HepG2 (cell line): ENCODE data around the gene NPB. TPM values are rescaled to one million over a fixed set of nuclear protein-coding genes. Genes with fewer than 3 reads are reported as not detected.

ENCODE experiments used
- ATAD3A ChIP-seq: sonication (generic); formaldehyde crosslinking; IDR thresholded peaks from 2 replicates; pipeline ENCODE4 v1.4.0; 2020; ENCODE audit warnings: missing genetic modification reagents
- CEBPB ChIP-seq: IDR thresholded peaks from 2 replicates; pipeline ENCODE4 v1.6.1; 2011; ENCODE audit warnings: low read depth, low read length, improper control_type of control experiment, borderline replicate concordance
- SRSF9 ChIP-seq: fragments of 200-400 bp; formaldehyde crosslinking; IDR thresholded peaks from 2 replicates; pipeline ENCODE4 v1.6.1; 2018; ENCODE audit warnings: borderline replicate concordance, mild to moderate bottlenecking, low read depth, low read length; ENCODE audit not compliant: insufficient read depth, poor library complexity, severe bottlenecking
- TCF12 ChIP-seq, 2 experiments: fragments of 450-650 bp in 1 of 2; sonication (generic) in 1 of 2; formaldehyde crosslinking in 1 of 2; IDR thresholded peaks; 2 replicates each; pipeline versions ENCODE4 v1.6.1 to v1.8.0; 2017 to 2022; ENCODE audit warnings: antibody characterized with exemption in 1 of 2, mild to moderate bottlenecking in 1 of 2, missing genetic modification reagents in 1 of 2, moderate library complexity in 1 of 2
- ZNF160 ChIP-seq: sonication (generic); formaldehyde crosslinking; IDR thresholded peaks from 2 replicates; pipeline ENCODE4 v1.8.0; 2022; ENCODE audit warnings: mild to moderate bottlenecking, inconsistent platforms, missing genetic modification reagents
- ZNF235 ChIP-seq: sonication (generic); formaldehyde crosslinking; IDR thresholded peaks from 2 replicates; pipeline ENCODE4 v1.8.1; 2023; ENCODE audit warnings: mild to moderate bottlenecking, missing genetic modification reagents, borderline replicate concordance
- ZNF292 ChIP-seq: sonication (generic); formaldehyde crosslinking; IDR thresholded peaks from 2 replicates; pipeline ENCODE4 v1.8.1; 2022; ENCODE audit warnings: mild to moderate bottlenecking, low read depth, missing genetic modification reagents, borderline replicate concordance
- ZNF567 ChIP-seq: sonication (generic); formaldehyde crosslinking; IDR thresholded peaks from 2 replicates; pipeline ENCODE4 v1.8.1; 2023; ENCODE audit warnings: mild to moderate bottlenecking, missing genetic modification reagents, borderline replicate concordance
- polyA plus RNA-seq, 8 experiments: library from polyadenylated mRNA; depleted of rRNA in 3 of 8; stranded (reverse) in 7 of 8; unstranded in 1 of 8; fragments of >200 nt; fragmentation: Illumina TruSeq in 4 of 8; extraction: Trizol in 4 of 8; gene quantifications; 2 replicates each; pipeline versions ENCODE4 v1.2.1 to v1.2.3, GENCODE V29; 2011 to 2016; ENCODE audit warnings: low read depth in 4 of 8, missing spikeins in 1 of 8, mixed read lengths in 1 of 8; ENCODE audit not compliant: insufficient read depth in 1 of 8
- total RNA-seq, 5 experiments: library from RNA; depleted of rRNA; stranded (reverse); fragments of >200 nt; fragmentation: Illumina TruSeq; extraction: Trizol; gene quantifications; 2 replicates each; pipeline ENCODE4 v1.2.3, GENCODE V29; 2016; ENCODE audit warnings: low read depth in 1 of 5
- TF ChIP-seq, protein P1 (sequence below): IDR thresholded peaks from 2 replicates; pipeline ENCODE4 v1.6.1; 2012; ENCODE audit warnings: low read length, improper control_type of control experiment
- TF ChIP-seq, protein P2 (sequence below): sonication (generic); formaldehyde crosslinking; IDR thresholded peaks from 2 replicates; pipeline ENCODE4 v1.4.0; 2020; ENCODE audit warnings: missing genetic modification reagents
- TF ChIP-seq, protein P3 (sequence below): sonication (generic); formaldehyde crosslinking; IDR thresholded peaks from 2 replicates; pipeline ENCODE4 v1.4.0; 2020; ENCODE audit warnings: mild to moderate bottlenecking, missing genetic modification reagents

Gene NPB
- total and polyA plus RNA-seq, 2 of the 13 experiments (the other 11 are each of a cell fraction or from before 2014, with no cell fraction given), result 0.11 to 0.93 TPM

DNA sequence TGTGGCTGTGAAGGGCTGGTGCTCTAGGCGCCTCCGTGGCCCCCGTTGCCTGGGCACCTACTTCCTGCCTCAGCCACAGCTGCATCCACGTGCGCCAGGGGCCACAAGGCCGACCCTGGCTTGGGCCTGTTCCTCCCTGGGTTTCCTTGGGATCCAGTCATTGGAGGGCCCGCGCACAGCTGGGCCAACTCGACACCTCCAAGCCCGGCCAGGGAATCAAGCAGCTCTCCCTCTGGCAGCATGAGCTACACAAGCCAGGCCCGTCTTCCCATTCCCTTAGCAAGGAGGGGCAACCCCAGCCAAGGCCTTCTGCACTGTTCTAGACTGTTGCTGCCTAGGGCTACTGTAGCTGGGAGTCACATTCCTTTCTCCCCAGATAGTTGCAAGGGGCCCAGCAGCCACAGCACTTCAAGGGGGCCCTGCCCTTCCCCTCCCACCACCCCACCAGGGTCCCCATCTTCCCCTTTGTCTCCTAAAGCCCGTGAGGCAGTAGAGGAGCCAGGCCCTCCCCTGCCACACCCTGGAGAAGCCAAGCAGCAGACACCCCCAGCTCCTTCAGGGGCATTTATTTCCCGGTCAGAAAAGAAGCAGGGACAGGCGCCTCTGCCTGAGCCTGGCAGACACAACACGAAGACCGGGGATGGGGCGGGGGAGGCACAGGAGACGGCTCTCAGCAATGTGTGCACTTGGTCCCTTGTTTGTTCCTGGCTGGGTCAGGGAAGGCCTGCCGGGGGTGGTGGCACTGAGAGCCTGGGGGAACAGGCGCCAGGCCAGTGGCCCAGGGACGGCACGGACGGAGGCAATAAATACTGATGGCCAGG, 34.7 kb upstream of the NPB start (continued):
- TF ChIP-seq, protein P1, sequence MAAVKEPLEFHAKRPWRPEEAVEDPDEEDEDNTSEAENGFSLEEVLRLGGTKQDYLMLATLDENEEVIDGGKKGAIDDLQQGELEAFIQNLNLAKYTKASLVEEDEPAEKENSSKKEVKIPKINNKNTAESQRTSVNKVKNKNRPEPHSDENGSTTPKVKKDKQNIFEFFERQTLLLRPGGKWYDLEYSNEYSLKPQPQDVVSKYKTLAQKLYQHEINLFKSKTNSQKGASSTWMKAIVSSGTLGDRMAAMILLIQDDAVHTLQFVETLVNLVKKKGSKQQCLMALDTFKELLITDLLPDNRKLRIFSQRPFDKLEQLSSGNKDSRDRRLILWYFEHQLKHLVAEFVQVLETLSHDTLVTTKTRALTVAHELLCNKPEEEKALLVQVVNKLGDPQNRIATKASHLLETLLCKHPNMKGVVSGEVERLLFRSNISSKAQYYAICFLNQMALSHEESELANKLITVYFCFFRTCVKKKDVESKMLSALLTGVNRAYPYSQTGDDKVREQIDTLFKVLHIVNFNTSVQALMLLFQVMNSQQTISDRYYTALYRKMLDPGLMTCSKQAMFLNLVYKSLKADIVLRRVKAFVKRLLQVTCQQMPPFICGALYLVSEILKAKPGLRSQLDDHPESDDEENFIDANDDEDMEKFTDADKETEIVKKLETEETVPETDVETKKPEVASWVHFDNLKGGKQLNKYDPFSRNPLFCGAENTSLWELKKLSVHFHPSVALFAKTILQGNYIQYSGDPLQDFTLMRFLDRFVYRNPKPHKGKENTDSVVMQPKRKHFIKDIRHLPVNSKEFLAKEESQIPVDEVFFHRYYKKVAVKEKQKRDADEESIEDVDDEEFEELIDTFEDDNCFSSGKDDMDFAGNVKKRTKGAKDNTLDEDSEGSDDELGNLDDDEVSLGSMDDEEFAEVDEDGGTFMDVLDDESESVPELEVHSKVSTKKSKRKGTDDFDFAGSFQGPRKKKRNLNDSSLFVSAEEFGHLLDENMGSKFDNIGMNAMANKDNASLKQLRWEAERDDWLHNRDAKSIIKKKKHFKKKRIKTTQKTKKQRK, result no peak
- TF ChIP-seq ZNF235 (no peak), CEBPB (no peak), ATAD3A (CRISPR knock-in tag) (no peak), SRSF9 (no peak), TCF12 (IDR thresholded peaks at IDR 0.05) (no peak), TCF12 (CRISPR knock-in tag; IDR thresholded peaks at IDR 0.05) (peak; percentile 76), ZNF160 (peak; percentile 45; the same call in 1 of the 2 replicates), ZNF567 (CRISPR knock-in tag) (no peak), ZNF292 (no peak)
- TF ChIP-seq, protein P2, sequence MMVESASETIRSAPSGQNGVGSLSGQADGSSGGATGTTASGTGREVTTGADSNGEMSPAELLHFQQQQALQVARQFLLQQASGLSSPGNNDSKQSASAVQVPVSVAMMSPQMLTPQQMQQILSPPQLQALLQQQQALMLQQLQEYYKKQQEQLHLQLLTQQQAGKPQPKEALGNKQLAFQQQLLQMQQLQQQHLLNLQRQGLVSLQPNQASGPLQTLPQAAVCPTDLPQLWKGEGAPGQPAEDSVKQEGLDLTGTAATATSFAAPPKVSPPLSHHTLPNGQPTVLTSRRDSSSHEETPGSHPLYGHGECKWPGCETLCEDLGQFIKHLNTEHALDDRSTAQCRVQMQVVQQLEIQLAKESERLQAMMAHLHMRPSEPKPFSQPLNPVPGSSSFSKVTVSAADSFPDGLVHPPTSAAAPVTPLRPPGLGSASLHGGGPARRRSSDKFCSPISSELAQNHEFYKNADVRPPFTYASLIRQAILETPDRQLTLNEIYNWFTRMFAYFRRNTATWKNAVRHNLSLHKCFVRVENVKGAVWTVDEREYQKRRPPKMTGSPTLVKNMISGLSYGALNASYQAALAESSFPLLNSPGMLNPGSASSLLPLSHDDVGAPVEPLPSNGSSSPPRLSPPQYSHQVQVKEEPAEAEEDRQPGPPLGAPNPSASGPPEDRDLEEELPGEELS (CRISPR knock-in tag), result no peak; the same call in 1 of the 2 replicates
- TF ChIP-seq, protein P3, sequence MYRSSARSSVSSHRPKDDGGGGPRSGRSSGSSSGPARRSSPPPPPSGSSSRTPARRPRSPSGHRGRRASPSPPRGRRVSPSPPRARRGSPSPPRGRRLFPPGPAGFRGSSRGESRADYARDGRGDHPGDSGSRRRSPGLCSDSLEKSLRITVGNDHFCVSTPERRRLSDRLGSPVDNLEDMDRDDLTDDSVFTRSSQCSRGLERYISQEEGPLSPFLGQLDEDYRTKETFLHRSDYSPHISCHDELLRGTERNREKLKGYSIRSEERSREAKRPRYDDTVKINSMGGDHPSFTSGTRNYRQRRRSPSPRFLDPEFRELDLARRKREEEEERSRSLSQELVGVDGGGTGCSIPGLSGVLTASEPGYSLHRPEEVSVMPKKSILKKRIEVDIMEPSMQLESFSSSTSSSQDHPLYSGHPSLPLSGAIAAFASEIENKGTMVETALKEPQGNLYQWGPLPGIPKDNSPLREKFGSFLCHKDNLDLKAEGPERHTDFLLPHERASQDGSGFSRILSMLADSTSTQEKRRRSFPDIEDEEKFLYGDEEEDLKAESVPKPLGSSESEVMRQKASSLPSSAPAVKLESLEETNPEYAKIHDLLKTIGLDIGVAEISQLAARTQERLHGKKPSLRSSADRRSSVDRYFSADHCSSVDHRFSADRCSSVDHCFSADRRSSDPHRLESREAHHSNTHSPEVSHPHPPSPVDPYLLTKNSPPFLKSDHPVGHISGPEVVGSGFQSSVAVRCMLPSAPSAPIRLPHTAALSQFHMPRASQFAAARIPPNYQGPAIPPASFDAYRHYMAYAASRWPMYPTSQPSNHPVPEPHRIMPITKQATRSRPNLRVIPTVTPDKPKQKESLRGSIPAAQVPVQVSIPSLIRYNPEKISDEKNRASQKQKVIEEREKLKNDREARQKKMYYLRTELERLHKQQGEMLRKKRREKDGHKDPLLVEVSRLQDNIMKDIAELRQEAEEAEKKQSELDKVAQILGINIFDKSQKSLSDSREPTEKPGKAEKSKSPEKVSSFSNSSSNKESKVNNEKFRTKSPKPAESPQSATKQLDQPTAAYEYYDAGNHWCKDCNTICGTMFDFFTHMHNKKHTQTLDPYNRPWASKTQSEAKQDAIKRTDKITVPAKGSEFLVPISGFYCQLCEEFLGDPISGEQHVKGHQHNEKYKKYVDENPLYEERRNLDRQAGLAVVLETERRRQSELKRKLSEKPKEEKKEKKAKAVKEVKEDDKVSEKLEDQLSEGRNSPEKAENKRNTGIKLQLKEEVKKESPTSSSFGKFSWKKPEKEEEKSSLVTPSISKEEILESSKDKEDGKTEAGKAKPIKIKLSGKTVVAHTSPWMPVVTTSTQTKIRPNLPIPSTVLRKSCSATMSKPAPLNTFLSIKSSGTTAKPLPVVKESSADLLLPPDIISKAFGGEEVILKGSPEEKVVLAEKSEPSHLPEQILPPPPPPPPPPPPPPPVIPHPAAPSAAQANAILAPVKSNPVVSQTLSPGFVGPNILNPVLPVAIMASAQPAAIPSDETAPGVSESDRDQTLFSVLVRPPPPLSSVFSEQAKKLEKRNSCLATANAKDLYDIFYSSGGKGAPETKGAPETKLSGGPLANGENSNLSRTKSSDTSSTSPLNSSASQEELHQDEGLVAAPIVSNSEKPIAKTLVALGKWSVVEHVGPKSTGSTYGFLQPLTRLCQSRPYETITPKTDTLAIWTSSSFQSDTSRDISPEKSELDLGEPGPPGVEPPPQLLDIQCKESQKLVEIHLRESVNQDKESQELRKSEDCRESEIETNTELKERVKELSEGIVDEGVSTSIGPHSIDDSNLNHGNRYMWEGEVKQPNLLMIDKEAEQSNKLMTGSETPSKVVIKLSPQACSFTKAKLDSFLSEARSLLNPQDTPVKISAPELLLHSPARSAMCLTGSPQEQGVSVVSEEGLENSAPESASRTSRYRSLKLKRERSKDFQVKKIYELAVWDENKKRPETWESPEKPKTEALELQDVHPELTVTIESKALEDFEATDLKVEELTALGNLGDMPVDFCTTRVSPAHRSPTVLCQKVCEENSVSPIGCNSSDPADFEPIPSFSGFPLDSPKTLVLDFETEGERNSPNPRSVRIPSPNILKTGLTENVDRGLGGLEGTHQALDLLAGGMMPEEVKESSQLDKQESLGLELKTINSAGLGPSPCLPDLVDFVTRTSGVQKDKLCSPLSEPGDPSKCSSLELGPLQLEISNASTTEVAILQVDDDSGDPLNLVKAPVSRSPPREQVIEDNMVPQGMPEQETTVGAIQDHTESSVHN (CRISPR knock-in tag), result peak; percentile 29; the same call in 1 of the 2 replicates
